Stimulated activated CD4-positive, alpha-beta T cell treated with anti-CD3 and anti-CD28 coated beads, Interleukin-1b, Interleukin-23, amount 100 ng/mL, for 24 hours (primary cell): ENCODE results near the gene NACC2.

Source experiments
- DNase-seq, 4 experiments: peaks; one replicate each; pipeline ENCODE4 v3.0.0-alpha.2; 2020; ENCODE audit warnings: low read depth in 4 of 4, low spot score in 1 of 4

Gene NACC2

DNA sequence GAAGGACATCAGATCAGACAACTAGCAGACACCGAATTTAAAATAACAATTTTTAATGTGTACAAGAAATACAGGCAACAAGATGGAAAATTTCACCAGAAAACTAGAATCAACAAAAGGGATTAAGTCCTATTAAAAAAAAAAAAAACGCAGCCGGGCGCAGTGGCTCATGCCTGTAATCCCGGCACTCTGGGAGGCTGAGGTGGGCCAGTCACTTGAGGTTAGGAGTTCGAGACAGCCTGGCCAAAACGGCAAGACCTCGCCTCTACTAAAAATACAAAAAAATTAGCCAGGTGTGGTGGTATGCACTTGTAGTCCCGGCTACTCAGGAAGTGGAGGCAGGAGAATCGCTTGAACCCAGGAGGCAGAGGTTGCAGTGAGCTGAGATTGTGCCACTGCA is 69.6 kb downstream of the NACC2 start:
- no peak for DNase-seq

DNA sequence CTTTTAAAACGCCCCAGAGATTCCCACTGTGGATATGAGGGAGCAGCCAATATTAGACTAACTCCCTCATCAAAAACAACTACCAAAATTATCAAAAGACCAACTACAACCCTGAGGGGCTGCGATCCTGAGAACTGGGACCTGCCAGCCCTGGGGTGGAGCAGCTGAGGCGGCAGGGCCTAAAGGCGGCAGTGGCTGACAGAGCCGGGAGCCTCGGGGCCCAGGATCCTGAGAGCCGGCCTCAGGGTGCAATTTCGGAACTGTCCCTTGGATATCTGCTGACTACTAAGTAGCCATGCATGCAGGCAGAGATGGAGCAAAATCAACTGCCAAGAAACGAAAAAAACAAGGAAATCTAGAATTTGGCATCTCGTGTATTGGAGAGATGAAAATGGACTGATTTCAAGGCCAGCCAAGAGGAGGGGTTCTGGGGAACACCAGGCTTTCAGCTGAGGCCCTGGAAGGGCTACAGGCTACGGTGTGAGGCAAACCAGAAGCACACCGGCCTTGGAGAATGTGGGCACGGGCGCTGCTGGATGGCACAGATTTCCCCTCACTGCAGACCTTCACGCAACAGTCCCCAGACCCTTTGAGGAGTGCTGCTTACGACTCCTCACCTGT is 70.3 kb downstream of the NACC2 start:
- no peak for DNase-seq

DNA sequence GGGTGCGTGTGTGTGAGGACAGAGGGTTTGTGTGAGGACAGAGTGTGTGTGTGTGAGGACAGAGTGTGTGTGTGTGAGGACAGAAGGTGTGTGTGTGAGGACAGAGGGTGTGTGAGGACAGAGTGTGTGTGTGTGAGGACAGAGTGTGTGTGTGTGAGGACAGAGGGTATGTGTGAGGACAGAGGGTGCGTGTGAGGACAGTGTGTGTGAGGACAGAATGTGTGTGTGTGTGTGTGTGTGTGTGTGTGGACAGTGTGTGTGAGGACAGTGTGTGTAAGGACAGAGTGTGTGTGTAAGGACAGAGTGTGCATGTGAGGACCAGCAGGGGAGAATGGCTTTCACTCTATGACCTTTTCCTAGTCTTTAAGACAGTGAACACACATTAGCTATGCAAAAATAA is 70.8 kb downstream of the NACC2 start:
- no peak for DNase-seq

DNA sequence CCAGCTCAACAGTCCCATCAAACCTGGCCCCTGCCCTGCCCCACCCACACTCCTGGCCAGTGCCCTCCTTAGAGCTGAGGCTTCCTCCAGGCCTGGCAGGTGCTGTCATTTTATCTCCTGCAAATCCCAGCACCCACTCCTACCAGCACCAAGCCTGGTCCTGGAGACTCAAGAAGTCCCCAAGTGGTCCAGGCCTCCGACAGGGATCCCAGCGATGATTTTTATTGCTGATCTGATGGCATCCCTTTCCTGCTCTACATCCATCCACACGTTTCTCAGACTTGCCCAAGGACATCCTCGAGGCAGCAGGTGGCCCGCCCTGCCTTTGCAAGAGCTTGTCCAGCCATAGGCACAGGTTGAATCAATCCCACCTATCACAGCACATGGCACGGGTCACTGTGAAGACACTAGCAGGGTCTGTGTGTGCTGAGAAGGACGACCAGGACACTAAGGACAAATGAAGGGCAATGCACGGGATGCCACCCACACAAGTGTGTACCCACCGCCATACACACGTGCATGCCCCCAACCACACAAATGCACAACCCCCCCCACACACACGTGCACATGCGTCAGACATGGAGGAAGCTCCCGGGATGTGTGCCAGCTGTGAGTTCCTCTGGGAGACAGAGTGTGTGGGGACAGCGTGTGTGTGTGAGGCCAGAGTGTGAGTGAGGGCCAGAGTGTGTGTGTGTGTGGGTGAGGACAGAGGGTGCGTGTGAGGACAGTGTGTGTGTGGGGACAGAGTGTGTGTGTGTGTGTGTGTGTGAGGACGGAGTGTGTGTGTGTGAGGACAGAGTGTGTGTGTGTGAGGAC is 71.5 kb downstream of the NACC2 start:
- no peak for DNase-seq

DNA sequence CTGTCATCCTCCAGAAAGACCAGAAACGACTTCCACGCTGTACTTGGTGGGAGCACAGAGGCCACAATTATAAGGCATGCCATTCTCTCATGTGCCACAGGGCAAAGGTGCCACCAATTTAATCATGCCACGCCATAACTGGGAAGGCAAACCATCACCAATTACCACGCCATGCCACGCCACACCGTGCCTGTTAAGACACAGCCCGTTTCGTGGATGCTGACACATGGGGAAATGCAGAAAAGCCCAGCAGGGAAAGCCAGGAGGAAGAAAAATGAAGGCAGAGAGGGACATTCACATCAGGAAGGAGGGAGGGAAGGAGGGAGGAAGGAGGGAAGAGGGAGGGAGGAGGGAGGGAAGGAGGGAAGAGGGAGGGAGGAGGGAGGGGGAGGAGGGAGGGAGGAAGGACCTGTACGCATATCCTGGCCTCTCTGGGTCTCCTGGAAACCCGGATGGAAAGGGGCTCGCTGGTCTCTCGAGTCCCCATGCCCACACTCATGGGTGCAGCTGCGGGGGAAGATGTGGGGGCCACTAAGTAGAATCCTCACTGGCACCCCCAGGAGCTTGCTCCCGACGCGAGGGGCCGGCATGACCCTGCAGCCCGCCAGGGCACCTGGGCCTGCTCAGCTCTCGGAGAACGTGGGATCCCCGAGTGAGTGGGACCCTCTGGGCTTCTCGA is 72.2 kb downstream of the NACC2 start:
- no peak for DNase-seq

DNA sequence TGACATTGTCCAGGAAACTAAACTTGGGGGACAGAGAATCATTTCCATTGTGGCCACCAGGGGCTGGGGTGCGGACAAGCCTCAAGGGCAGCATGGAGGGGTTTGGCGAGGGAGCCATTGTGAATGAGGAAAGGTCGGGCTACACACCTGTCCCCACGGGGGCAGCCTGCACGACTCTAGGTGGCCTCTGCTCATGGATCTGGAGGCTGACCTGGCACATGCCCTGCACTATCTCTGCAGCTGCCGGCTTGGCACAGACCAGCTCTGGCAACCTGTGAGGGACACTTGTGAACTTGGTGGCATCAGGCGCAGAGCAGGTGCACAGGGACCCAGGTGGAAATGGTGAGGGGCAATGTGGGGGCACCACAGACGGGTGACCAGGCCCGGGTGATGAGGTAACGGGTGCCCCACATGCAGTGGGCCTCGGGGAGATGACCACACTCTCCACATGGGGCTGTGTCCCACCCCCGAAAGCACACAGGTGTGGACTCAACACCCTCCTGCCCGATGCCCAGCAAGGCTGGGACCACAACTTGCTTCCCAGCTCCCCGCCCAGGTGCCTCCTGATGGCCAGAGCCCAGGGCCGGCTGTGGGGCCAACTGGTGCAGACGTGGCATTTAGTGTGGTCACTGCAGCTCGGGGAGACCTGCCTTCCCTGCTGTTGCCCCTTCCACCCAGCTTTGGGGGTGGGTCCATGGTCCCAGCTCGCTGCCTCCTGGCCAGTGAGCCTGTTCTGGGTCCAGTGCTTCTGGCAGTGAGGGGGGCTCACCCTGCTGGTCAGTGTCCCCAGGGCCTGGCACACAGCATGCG is 73.0 kb downstream of the NACC2 start:
- DNase-seq = no peak

DNA sequence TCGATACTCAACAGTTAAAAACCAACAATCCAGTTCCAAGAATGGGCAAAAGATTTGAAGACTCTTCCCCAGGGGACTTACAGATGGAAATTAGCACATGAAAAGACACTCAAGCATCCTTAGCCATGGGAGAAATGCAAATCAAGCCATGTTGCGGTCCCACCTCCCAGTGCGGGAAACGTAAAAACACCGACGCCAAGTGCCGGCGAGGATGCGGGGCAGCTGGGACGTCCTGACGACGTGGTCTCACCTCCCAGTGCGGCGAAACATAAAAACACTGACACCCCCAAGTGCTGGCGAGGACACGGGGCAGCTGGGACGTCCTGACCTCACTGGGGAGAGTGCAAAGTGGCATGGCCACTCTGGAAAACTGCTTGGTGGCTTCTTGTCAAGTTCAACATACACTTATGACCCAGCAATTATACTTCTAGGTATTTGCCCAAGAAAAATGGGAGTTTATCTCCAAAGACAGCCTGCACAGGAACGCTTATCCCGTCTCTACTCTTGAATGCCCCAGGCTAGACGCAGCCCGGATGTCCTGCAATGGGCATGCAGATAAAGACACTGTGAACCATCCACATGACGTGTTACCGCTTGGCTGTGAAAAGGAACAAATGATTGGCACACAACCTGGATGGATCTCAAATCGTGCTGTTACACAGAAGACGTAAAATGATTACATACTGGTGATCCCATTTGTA is 73.8 kb downstream of the NACC2 start:
- DNase-seq = no peak

DNA sequence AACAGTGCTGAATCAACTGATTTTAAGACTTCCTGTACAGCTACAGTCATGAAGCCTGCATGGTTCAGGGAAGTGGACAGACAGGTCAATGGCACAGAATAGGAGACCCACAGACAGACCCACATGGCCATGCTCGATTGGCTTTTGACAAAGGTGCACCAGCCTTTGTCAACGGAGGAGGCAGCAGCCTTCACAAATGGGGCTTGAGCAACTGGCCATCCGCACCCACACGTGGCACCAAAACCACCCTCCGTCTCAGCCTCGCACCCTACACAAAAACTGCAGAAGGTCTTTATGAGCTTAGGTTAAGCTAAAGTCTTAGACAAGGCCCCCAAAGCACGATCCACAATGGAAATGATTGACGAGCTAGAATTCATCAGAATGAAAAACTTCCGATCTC is 74.4 kb downstream of the NACC2 start:
- no peak for DNase-seq

DNA sequence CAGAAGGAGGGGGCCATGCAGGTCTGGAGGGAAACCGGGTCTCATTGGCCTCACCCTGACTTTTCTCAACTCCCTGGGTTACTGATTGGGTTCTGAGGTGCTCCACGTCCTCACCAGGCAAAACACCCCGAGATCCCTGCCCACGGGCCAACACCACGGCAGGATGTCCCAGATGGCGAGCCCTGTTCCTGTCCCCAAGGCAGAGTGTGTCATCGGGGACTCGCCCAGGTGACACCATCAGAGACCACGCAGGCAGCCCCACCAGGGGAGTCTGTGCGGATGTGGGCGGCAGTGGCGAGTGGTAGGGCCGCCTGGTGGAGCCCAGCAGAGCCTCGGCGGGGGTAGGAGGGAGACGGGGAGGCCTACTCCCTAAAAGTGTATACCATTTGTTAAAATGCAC is 74.9 kb downstream of the NACC2 start:
- DNase-seq = no peak

DNA sequence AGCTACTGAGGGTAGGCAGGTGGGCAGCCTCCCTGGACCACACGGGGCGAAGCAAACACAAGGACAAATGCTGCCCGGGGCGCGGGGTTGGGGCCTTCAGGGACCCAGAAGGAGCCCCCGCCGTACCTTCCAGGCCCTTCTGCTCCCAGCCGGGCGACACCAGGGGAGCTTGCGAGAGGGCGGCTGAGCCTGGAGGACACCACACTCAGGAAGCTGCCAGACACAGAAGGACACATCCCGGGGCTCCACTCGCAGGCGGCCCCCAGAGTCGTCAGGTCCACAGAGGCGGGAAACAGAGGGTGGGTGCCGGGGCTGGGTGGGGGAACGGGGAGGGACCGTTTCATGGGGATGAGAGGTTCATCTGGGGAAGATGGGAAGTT is 75.4 kb downstream of the NACC2 start:
- DNase-seq = no peak

DNA sequence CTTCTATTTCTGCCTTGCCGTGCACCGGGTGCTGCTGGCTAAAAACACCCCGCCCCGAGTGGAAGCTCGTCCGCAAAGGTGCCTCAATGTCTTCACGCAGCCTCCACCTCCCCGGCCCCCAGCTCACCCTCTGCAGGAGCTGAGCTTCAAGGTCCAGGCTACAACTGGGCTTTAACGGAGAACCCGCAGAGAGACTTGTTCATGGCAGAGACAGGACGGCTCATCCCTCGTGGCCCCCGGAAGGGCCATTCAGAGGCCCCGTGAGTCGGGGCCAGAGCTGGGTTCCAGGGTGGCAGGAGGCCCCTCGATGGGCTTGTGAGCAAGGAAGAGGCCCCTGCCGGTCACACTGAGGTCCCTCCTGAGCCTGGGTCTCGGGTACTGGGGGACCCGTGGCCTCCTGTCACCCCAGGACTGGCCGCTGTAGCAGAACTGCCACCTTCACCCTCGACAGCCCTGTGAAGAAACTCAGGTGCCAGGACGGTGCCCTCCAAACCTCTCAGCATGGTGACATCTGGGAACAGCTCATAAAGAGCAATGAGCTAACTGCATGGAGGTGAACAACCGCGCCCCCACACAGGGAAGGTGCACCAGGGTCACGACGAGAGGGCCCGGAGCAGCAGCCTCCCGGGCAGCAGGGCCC is 75.9 kb downstream of the NACC2 start:
- DNase-seq = no peak

DNA sequence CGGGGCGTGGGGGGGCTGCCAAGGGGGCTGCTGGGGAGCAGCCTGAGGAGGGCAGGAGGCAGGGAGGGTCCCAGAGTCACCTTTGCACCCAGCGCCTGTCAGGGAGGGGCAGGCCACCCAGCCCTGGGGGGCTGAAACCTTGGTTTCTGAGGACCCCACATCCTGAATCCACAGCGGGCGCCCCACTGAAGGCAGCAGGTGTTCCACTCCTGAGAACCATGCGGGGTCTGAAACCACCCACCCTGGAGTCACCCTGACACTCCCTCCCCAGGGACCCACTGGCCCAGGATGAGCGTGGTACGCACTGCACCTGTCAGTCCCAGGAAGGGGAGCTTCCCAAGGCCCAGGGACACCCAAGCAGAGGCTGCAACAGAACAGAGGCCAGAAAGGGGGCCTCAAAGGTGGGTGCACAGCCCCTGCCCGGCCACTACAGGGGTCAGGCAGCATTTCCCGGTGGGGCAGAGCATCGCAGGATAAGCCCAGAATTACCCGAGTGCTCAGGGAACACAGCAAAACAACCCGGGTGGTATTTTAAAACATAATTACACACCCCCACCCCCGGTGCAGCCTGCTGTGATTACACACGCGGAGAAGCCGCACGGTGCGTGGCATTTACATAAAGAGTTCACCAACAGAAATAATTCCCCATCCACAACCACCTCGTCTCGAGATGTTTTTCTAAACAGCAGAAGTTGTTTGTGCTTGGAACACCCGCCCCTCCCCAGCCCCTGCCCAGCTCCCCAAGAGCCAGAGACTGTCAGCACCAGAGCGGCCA is 76.6 kb downstream of the NACC2 start:
- no peak for DNase-seq

DNA sequence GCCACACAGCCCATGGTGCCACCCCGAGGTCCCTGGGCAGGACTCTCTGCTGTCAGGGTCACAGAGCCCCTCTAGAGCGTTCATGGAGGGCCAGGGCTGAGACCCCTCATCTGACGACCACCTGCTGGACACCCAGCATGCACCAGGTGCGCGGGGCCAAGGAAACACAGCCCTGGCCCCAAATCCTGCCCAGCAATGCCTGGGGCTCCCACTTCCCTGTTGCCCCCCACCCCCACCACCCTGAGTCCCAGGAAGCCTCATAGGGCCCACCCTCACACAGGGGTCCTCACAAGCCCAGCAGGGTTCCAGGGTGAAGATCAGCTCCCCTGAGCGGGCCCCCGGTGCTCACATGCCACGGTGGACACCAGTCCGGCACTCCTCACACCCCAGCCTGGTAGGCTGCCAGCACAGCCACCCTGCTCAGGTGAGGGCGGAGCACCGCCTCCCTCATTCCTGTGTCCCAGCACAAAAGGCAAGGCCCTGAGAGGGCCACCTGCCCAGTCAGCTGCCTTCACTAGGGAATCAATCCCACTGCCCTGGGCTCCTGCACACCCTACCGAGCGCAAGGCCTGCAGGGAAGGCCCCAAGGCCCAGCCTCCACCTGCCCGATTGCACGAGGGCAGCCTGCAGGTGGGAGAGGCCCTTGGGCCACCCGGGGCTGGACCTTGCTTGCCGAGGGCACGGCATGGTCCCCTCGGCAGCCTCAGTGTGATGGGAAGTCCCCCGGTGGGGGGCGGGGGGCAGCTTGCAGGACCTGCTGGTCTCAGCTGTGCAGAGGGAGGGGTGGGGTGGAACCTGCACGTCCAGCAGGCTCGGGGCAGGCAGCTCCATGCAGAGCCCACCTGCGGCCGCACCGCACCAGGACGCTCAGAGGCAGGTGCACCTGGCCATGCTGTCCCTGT is 77.5 kb downstream of the NACC2 start:
- DNase-seq = no peak

DNA sequence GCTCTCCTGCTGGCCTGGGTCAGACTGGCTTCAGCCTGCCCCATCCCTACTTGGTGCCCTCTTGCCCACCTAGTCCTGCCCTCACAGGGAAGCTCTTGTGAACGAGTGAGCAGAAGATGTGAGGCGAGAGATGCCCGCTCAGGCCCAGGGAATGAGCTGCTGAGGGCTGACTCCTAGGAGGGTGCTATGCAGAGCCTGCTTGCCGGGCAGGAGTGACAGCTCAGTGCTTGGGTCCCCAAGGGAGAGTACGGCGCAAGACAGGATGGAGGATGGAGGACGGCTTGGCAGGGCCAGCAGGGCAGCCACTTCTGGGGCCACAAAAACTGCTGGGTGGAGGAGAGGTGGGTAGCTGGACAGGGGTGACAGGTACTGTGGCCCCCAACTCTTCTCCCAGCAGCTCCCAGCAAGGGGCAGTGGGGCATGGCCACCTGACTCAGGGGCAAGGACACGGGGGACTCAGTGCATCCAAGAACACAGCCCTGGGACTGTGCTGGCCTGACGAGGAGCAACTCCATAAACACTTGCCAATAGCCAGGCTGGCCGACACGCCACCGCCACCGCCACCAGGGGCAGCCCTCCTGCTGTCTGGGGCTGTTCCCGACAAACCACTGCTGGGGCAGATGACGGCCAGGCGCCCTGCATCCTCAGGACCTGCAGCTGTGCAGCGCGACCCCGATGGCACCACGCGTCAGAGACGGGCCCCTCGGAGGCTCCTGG is 78.4 kb downstream of the NACC2 start:
- no peak for DNase-seq

DNA sequence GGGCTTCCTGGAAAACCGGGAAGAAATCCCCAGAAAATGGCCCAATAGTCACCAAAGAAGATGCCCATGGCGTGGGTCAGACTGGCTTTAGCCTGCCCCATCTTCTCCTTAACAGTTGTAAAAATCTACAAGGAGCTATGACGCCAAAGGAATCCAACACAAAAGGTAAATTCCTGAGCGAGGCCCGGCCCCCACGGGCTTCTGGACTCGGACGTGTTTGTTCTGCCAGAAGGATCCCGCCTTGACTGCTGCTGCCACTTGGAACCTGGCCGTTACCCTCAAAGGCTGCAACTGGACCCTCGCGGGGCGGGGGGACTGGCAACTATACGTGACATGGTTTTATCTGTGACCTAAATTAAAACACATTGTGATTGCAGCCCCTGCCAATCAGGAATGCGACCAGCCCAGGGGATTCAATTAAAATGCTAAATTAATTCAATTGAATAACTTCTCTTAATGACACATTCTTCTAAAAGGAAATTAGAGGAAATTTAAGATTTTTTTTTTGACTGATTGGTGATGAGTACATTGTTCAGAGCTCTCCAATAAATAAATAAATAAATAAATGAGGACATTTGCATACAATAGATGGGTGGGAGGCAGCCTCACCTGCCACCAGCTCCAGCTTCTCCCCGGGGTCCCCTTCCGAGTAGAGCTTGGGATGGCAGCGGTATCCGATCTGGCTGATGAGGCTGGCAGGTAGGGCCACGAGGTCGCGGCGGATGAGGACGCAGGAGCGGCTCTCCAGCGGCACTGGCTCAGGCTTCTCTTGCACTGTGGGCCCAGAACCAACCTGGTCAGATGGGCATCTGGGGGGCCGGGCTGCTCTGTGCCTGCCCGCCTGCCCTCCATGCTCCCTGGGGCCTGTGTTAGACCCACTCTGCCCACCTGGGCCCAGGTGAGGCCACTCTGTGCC is 79.2 kb downstream of the NACC2 start:
- no peak for DNase-seq

DNA sequence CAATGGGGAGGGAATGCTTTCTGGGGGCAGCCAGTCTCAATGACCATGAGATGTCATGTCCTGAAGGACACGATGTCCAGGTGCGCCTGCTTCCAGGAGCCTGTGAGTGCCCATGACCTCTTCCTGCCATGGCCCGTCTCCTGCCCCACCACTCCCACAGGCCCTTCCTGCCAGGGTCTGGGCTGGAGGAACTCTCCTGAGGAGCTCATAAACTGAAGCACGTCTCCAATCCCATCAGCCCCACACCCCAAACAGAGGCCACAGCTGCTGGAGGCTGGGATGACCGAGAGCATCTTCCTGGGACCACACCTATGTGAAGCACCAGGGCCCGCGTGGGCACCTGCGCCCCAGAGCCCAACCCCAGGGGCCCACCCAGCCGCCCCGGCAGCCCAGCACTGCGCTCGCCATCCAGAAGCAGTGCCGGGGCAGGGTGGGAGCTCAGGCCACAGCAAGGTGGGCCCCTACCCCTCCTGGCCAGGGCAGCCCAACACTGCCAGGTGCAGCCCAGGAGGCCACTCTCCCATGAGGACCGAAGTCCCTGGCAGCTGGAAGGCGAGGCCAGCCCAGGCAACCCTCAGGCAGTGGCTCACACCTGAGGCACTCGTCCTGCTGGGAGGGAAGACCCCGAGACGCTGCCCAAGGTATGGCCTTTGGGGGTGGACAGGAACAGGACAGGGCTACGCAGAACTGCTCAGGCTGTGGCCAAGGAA is 80.0 kb downstream of the NACC2 start:
- DNase-seq = no peak
